ENCODE data around the gene P4HA3. TPM values are rescaled to one million over a fixed set of nuclear protein-coding genes. Genes with fewer than 3 reads are reported as not detected.

The P4HA3 gene
- total RNA-seq, 1 experiment from 2014 or later = 0.91 TPM

GRCh38 chr11:74297484-74297883 lies 14.0 kb downstream of the P4HA3 start:
- TF ChIP-seq EGR1 (IDR thresholded peaks at IDR 0.05; ENCODE audit: low read depth) (no peak), CTCF (IDR thresholded peaks at IDR 0.05 in 2 of 3, conservative IDR thresholded peaks at IDR 0.05 in 1 of 3; ENCODE audit: borderline replicate concordance in 1 of 3, insufficient read depth in 1 of 3, low read depth in 2 of 3, low read length in 2 of 3) (0 out of 6 replicates have a peak, but pooled peaks of 1 of the 3 experiments have one; percentile 15), EZH2phosphoT487 (IDR thresholded peaks at IDR 0.05; ENCODE audit: borderline replicate concordance) (no peak), SRF (IDR thresholded peaks at IDR 0.05; ENCODE audit: low read depth) (no peak), ZFX (IDR thresholded peaks at IDR 0.05) (no peak)
- no peaks in the 10 kb centered on the region for H3K27me3 ChIP-seq (ENCODE audit: insufficient read depth, low read length)
- H3K79me2 ChIP-seq (ENCODE audit: insufficient read depth, low read length) = no peaks in the 10 kb centered on the region
- no peak overlapping the region for H2AFZ ChIP-seq (ENCODE audit: low read depth, low read length, poor library complexity, severe bottlenecking)
- no peaks in the 10 kb centered on the region for H3K9me3 ChIP-seq (ENCODE audit: control insufficient read depth in 1 of 2, insufficient read depth in 1 of 2, low read depth in 1 of 2, low read length in 2 of 2)
- H3K9me2 ChIP-seq (ENCODE audit: insufficient read depth) = no peaks in the 10 kb centered on the region
- no peak overlapping the region for H3K27ac ChIP-seq (ENCODE audit: low read depth, low read length)
- H3K4me3 ChIP-seq (replicated peaks in 1 of 2; ENCODE audit: low read depth in 1 of 2, low read length in 2 of 2) = no peak overlapping the region
- ChIA-PET CTCF (no interaction called here), POLR2A (no interaction called here), RAD21 (ENCODE audit: low non-redundant PET in 1 of 2, low total read pairs in 2 of 2, uncharacterized antibody in 2 of 2, unreplicated experiment in 2 of 2) (no interaction called here)
- intact Hi-C loops (cut with micrococcal nuclease) = no loop called here
- ATAC-seq (no peak), DNase-seq (ENCODE audit: low read depth, low spot score) (no peak)
- H3K36me3 ChIP-seq (ENCODE audit: control insufficient read depth in 1 of 2, insufficient read depth in 2 of 2, low read length in 2 of 2) = no peaks in the 10 kb centered on the region
- no peaks in the 10 kb centered on the region for H3K4me1 ChIP-seq (ENCODE audit: control insufficient read depth in 1 of 2, insufficient read depth in 2 of 2, low read length in 2 of 2)
- H3K9ac ChIP-seq (ENCODE audit: low read length) = no peak overlapping the region
- no peak overlapping the region for H3K4me2 ChIP-seq (ENCODE audit: low read length)
- no TSS peak for BruUV-seq (replicated peaks)
- H4K20me1 ChIP-seq (ENCODE audit: insufficient read depth) = no peaks in the 10 kb centered on the region

GRCh38 chr11:74288911-74289310 lies 22.5 kb downstream of the P4HA3 start:
- POLR2A ChIA-PET = no interaction called here
- Histone ChIP-seq H3K9me2 (ENCODE audit: insufficient read depth) (no peaks in the 10 kb centered on the region), H3K79me2 (ENCODE audit: insufficient read depth, low read length) (no peaks in the 10 kb centered on the region), H3K4me2 (ENCODE audit: low read length) (no peak overlapping the region), H3K27me3 (ENCODE audit: insufficient read depth, low read length) (no peaks in the 10 kb centered on the region), H4K20me1 (ENCODE audit: insufficient read depth) (no peaks in the 10 kb centered on the region), H2AFZ (ENCODE audit: low read depth, low read length, poor library complexity, severe bottlenecking) (no peak overlapping the region), H3K36me3 (ENCODE audit: control insufficient read depth in 1 of 2, insufficient read depth in 2 of 2, low read length in 2 of 2) (no peaks in the 10 kb centered on the region), H3K4me1 (ENCODE audit: control insufficient read depth in 1 of 2, insufficient read depth in 2 of 2, low read length in 2 of 2) (peaks cover 0 to 7% of the 10 kb centered on the region in 2 experiments; a peak in 2 of 4 replicates), H3K4me3 (replicated peaks in 1 of 2; ENCODE audit: low read depth in 1 of 2, low read length in 2 of 2) (no peak overlapping the region), H3K9me3 (ENCODE audit: control insufficient read depth in 1 of 2, insufficient read depth in 1 of 2, low read depth in 1 of 2, low read length in 2 of 2) (no peaks in the 10 kb centered on the region), H3K27ac (ENCODE audit: low read depth, low read length) (no peak overlapping the region), H3K9ac (ENCODE audit: low read length) (no peak overlapping the region)
- CTCF ChIA-PET = no interaction called here
- DNase-seq (ENCODE audit: low read depth, low spot score) (no peak), ATAC-seq (no peak)
- RAD21 ChIA-PET (ENCODE audit: low non-redundant PET in 1 of 2, low total read pairs in 2 of 2, uncharacterized antibody in 2 of 2, unreplicated experiment in 2 of 2) = no interaction called here
- BruUV-seq (replicated peaks) = no TSS peak
- intact Hi-C loops (cut with micrococcal nuclease) = no loop called here
- TF ChIP-seq CTCF (IDR thresholded peaks at IDR 0.05 in 2 of 3, conservative IDR thresholded peaks at IDR 0.05 in 1 of 3; ENCODE audit: borderline replicate concordance in 1 of 3, insufficient read depth in 1 of 3, low read depth in 2 of 3, low read length in 2 of 3) = no peak
- TF ChIP-seq ZBTB33 (IDR thresholded peaks at IDR 0.05; ENCODE audit: extremely low read depth, insufficient replicate concordance, low read length) = no peak
- no peak for TF ChIP-seq ZNF274 (IDR thresholded peaks at IDR 0.05; ENCODE audit: low read depth, low read length)
- TF ChIP-seq EGR1 (IDR thresholded peaks at IDR 0.05; ENCODE audit: low read depth) = no peak
- TF ChIP-seq EZH2 (IDR thresholded peaks at IDR 0.05) = no peak
- TF ChIP-seq ELF1 (IDR thresholded peaks at IDR 0.05; ENCODE audit: borderline replicate concordance, low read depth) = no peak
- no peak for TF ChIP-seq ZFX (IDR thresholded peaks at IDR 0.05)
- no peak for TF ChIP-seq TCF7L2 (IDR thresholded peaks at IDR 0.05; ENCODE audit: borderline replicate concordance, extremely low read depth, insufficient read depth, insufficient read length)
- no peak for TF ChIP-seq POLR2A (IDR thresholded peaks at IDR 0.05; ENCODE audit: borderline replicate concordance, extremely low read depth, insufficient read depth, insufficient read length)
- TF ChIP-seq ATF3 (IDR thresholded peaks at IDR 0.05) = no peak
- no peak for TF ChIP-seq CEBPB (IDR thresholded peaks at IDR 0.05; ENCODE audit: low read depth)
- TF ChIP-seq MAX (IDR thresholded peaks at IDR 0.05) = no peak
